HepG2 (cell line): ENCODE results near the gene F12. TPM values are rescaled to one million over a fixed set of nuclear protein-coding genes. Genes with fewer than 3 reads are reported as not detected.

Experiments used
- HOXA7 ChIP-seq: sonication (generic); formaldehyde crosslinking; IDR thresholded peaks from 2 replicates; pipeline ENCODE4 v1.8.1; 2022; ENCODE audit warnings: mild to moderate bottlenecking, missing genetic modification reagents, moderate library complexity
- KLF16 ChIP-seq, 2 experiments: sonication (generic) in 1 of 2; formaldehyde crosslinking in 1 of 2; IDR thresholded peaks; 2 replicates each; pipeline versions ENCODE4 v1.6.1 to v1.8.0; 2016 to 2023; ENCODE audit warnings: missing genetic modification reagents in 2 of 2, missing compliant biosample characterization in 1 of 2
- NFKB2 ChIP-seq: sonication (generic); formaldehyde crosslinking; IDR thresholded peaks from 2 replicates; pipeline ENCODE4 v1.4.0; 2020; ENCODE audit warnings: missing genetic modification reagents, borderline replicate concordance
- SRSF1 ChIP-seq: fragments of 200-400 bp; formaldehyde crosslinking; optimal IDR thresholded peaks from 2 replicates; pipeline ENCODE3; 2017; ENCODE audit warnings: mild to moderate bottlenecking, low read depth, low read length, moderate library complexity
- THAP11 ChIP-seq: IDR thresholded peaks from 2 replicates; pipeline ENCODE4 v1.6.1; 2016; ENCODE audit warnings: missing biosample characterization, missing genetic modification reagents
- TOE1 ChIP-seq: sonication (generic); formaldehyde crosslinking; IDR thresholded peaks from 2 replicates; pipeline ENCODE4 v1.4.0; 2020; ENCODE audit warnings: mild to moderate bottlenecking, missing genetic modification reagents
- ZNF253 ChIP-seq: sonication (generic); formaldehyde crosslinking; IDR thresholded peaks from 2 replicates; pipeline ENCODE4 v1.8.0; 2022; ENCODE audit warnings: mild to moderate bottlenecking, missing genetic modification reagents, borderline replicate concordance
- ZNF331 ChIP-seq: sonication (generic); formaldehyde crosslinking; IDR thresholded peaks from 2 replicates; pipeline ENCODE4 v1.4.0; 2020; ENCODE audit warnings: missing genetic modification reagents
- ZNF354B ChIP-seq: sonication (generic); formaldehyde crosslinking; IDR thresholded peaks from 2 replicates; pipeline ENCODE4 v1.8.0; 2022; ENCODE audit warnings: mild to moderate bottlenecking, missing genetic modification reagents
- ZNF383 ChIP-seq: sonication (generic); formaldehyde crosslinking; IDR thresholded peaks from 2 replicates; pipeline ENCODE4 v1.4.0; 2020; ENCODE audit warnings: missing genetic modification reagents, mild to moderate bottlenecking, borderline replicate concordance
- ZNF737 ChIP-seq: sonication (generic); formaldehyde crosslinking; IDR thresholded peaks from 2 replicates; pipeline ENCODE4 v1.5.0; 2020; ENCODE audit warnings: missing genetic modification reagents, mild to moderate bottlenecking, borderline replicate concordance
- ZNF740 ChIP-seq: sonication (generic); formaldehyde crosslinking; IDR thresholded peaks from 2 replicates; pipeline ENCODE4 v1.4.0; 2020; ENCODE audit warnings: missing genetic modification reagents
- ZNF883 ChIP-seq: sonication (generic); formaldehyde crosslinking; IDR thresholded peaks from 2 replicates; pipeline ENCODE4 v1.5.1; 2020; ENCODE audit warnings: mild to moderate bottlenecking, missing genetic modification reagents; ENCODE audit errors: not compliant biosample characterization
- polyA plus RNA-seq, 8 experiments: library from polyadenylated mRNA; depleted of rRNA in 3 of 8; stranded (reverse) in 7 of 8; unstranded in 1 of 8; fragments of >200 nt; fragmentation: Illumina TruSeq in 4 of 8; extraction: Trizol in 4 of 8; gene quantifications; 2 replicates each; pipeline versions ENCODE4 v1.2.1 to v1.2.3, GENCODE V29; 2011 to 2016; ENCODE audit warnings: low read depth in 4 of 8, missing spikeins in 1 of 8, mixed read lengths in 1 of 8; ENCODE audit not compliant: insufficient read depth in 1 of 8
- total RNA-seq, 5 experiments: library from RNA; depleted of rRNA; stranded (reverse); fragments of >200 nt; fragmentation: Illumina TruSeq; extraction: Trizol; gene quantifications; 2 replicates each; pipeline ENCODE4 v1.2.3, GENCODE V29; 2016; ENCODE audit warnings: low read depth in 1 of 5
- TF ChIP-seq, protein P1 (sequence below): sonication (generic); formaldehyde crosslinking; IDR thresholded peaks from 2 replicates; pipeline ENCODE4 v1.5.1; 2020; ENCODE audit warnings: mild to moderate bottlenecking, missing genetic modification reagents
- TF ChIP-seq, protein P2 (sequence below), 2 experiments: sonication (generic) in 1 of 2; formaldehyde crosslinking in 1 of 2; IDR thresholded peaks; 2 replicates each; pipeline versions ENCODE4 v1.4.0 to v1.6.1; 2016 to 2020; ENCODE audit warnings: borderline replicate concordance in 1 of 2, low read depth in 1 of 2, mild to moderate bottlenecking in 1 of 2, missing genetic modification reagents in 1 of 2
- TF ChIP-seq, protein P3 (sequence below): sonication (generic); formaldehyde crosslinking; IDR thresholded peaks from 2 replicates; pipeline ENCODE4; 2020; ENCODE audit warnings: missing genetic modification reagents, mild to moderate bottlenecking, borderline replicate concordance

Gene F12
- total and polyA plus RNA-seq, 2 of the 13 experiments (the other 11 are each of a cell fraction or from before 2014, with no cell fraction given) = 2.5 to 3.0 TPM

GRCh38 chr5:177455661-177456590 is 46.6 kb upstream of the F12 start (continued):
- TF ChIP-seq ZNF737 (no peak), NFKB2 (CRISPR knock-in tag) (no peak; the same call in 1 of the 2 replicates), TOE1 (no peak), KLF16 (CRISPR knock-in tag; IDR thresholded peaks at IDR 0.05) (no peak; a peak in 1 of 4 replicates), ZNF383 (CRISPR knock-in tag) (no peak), HOXA7 (CRISPR knock-in tag) (no peak), ZNF740 (CRISPR knock-in tag) (peak; percentile 100), ZNF883 (CRISPR knock-in tag) (no peak), ZNF331 (CRISPR knock-in tag) (no peak; the same call in 1 of the 2 replicates), ZNF253 (no peak), SRSF1 (no peak), ZNF354B (no peak), THAP11 (CRISPR knock-in tag) (no peak)
- TF ChIP-seq, protein P1, sequence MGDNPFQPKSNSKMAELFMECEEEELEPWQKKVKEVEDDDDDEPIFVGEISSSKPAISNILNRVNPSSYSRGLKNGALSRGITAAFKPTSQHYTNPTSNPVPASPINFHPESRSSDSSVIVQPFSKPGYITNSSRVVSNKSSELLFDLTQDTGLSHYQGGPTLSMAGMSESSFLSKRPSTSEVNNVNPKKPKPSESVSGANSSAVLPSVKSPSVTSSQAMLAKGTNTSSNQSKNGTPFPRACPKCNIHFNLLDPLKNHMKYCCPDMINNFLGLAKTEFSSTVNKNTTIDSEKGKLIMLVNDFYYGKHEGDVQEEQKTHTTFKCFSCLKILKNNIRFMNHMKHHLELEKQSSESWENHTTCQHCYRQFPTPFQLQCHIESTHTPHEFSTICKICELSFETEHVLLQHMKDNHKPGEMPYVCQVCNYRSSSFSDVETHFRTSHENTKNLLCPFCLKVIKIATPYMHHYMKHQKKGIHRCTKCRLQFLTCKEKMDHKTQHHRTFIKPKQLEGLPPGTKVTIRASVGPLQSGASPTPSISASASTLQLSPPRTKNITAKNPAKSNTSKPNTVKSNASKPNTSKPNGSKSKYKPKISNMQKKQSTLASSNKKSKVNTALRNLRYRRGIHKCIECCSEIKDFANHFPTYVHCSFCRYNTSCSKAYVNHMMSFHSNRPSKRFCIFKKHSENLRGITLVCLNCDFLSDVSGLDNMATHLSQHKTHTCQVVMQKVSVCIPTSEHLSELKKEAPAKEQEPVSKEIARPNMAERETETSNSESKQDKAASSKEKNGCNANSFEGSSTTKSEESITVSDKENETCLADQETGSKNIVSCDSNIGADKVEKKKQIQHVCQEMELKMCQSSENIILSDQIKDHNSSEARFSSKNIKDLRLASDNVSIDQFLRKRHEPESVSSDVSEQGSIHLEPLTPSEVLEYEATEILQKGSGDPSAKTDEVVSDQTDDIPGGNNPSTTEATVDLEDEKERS (CRISPR knock-in tag) = no peak
- TF ChIP-seq, protein P2, sequence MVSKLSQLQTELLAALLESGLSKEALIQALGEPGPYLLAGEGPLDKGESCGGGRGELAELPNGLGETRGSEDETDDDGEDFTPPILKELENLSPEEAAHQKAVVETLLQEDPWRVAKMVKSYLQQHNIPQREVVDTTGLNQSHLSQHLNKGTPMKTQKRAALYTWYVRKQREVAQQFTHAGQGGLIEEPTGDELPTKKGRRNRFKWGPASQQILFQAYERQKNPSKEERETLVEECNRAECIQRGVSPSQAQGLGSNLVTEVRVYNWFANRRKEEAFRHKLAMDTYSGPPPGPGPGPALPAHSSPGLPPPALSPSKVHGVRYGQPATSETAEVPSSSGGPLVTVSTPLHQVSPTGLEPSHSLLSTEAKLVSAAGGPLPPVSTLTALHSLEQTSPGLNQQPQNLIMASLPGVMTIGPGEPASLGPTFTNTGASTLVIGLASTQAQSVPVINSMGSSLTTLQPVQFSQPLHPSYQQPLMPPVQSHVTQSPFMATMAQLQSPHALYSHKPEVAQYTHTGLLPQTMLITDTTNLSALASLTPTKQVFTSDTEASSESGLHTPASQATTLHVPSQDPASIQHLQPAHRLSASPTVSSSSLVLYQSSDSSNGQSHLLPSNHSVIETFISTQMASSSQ (IDR thresholded peaks at IDR 0.05; ENCODE audit: low read depth) = no peak
- TF ChIP-seq, protein P2 (CRISPR knock-in tag; IDR thresholded peaks at IDR 0.05; ENCODE audit: borderline replicate concordance) = 0 out of 2 replicates have a peak, but pooled peaks have one; percentile 1
- TF ChIP-seq, protein P3, sequence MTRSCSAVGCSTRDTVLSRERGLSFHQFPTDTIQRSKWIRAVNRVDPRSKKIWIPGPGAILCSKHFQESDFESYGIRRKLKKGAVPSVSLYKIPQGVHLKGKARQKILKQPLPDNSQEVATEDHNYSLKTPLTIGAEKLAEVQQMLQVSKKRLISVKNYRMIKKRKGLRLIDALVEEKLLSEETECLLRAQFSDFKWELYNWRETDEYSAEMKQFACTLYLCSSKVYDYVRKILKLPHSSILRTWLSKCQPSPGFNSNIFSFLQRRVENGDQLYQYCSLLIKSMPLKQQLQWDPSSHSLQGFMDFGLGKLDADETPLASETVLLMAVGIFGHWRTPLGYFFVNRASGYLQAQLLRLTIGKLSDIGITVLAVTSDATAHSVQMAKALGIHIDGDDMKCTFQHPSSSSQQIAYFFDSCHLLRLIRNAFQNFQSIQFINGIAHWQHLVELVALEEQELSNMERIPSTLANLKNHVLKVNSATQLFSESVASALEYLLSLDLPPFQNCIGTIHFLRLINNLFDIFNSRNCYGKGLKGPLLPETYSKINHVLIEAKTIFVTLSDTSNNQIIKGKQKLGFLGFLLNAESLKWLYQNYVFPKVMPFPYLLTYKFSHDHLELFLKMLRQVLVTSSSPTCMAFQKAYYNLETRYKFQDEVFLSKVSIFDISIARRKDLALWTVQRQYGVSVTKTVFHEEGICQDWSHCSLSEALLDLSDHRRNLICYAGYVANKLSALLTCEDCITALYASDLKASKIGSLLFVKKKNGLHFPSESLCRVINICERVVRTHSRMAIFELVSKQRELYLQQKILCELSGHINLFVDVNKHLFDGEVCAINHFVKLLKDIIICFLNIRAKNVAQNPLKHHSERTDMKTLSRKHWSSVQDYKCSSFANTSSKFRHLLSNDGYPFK = no peak
